A549 (cell line): ENCODE data around the gene RASGRP1. TPM values are rescaled to one million over a fixed set of nuclear protein-coding genes. Genes with fewer than 3 reads are reported as not detected.

Source experiments
- ATAC-seq, 2 experiments: fragments of 200-7000 bp in 1 of 2; fragments of >200 bp in 1 of 2; cut with Nextera tagmentation in 1 of 2; cut with Tn5 transposase in 1 of 2; 3 replicates each; pipeline versions ENCODE4 v1.8.0 to v1.9.1; 2018 to 2020; ENCODE audit warnings: mild to moderate bottlenecking in 1 of 2, moderate library complexity in 1 of 2
- CTCF ChIA-PET: fragments of 300-600 bp; sonication (Branson Sonifier 250); formaldehyde crosslinking; extraction: SDS; loops from one replicate; lab custom pipeline; 2021; ENCODE audit warnings: antibody characterized with exemption, inconsistent platforms; lab: Yijun Ruan, JAX
- POLR2A ChIA-PET: fragments of 350-600 bp; formaldehyde crosslinking; extraction: SDS; loops from one replicate; lab custom pipeline; 2021; ENCODE audit warnings: antibody characterized with exemption, inconsistent platforms; lab: Yijun Ruan, JAX
- DNase-seq, 2 experiments: peaks; one replicate each; pipeline versions ENCODE4 v3.0.0 to v3.0.0-alpha.2; 2011 to 2016; ENCODE audit warnings: low read depth in 1 of 2, low spot score in 1 of 2
- FAIRE-seq: peaks from 2 replicates; lab custom pipeline; 2011; peaks lifted over from hg19 to GRCh38; lab: Jason Lieb, UNC
- H3K27ac ChIP-seq, 2 experiments: fragments of >200 bp; sonication (Bioruptor Twin); formaldehyde crosslinking; 3 replicates each; pipeline ENCODE4 v1.5.1; 2016 to 2017
- H3K4me1 ChIP-seq: fragments of >200 bp; sonication (Bioruptor Twin); formaldehyde crosslinking; 3 replicates; pipeline ENCODE4 v1.6.1; 2016
- H3K4me2 ChIP-seq: fragments of >200 bp; sonication (Bioruptor Twin); formaldehyde crosslinking; 3 replicates; pipeline ENCODE4 v1.6.1; 2016
- H3K4me3 ChIP-seq: fragments of >200 bp; sonication (Bioruptor Twin); formaldehyde crosslinking; 3 replicates; pipeline ENCODE4 v1.5.1; 2016
- H3K9me3 ChIP-seq: fragments of >200 bp; sonication (Bioruptor Twin); formaldehyde crosslinking; 3 replicates; pipeline ENCODE4 v1.6.1; 2016
- CBX8 ChIP-seq: fragments of 200-600 bp; sonication (generic); IDR thresholded peaks from 2 replicates; pipeline ENCODE4 v1.6.1; 2016
- CEBPB ChIP-seq, 2 experiments: fragments of >200 bp in 1 of 2; sonication (Bioruptor Twin) in 1 of 2; formaldehyde crosslinking in 1 of 2; IDR thresholded peaks; 2 replicates each; pipeline ENCODE4 v1.6.1; 2012 to 2016
- CHD2 ChIP-seq: fragments of 150-350 bp; IDR thresholded peaks from 2 replicates; pipeline ENCODE4 v1.6.1; 2014; ENCODE audit warnings: low read length; ENCODE audit not compliant: partially characterized antibody
- CHD4 ChIP-seq: fragments of 200-600 bp; sonication (generic); IDR thresholded peaks from 2 replicates; pipeline ENCODE4 v1.6.1; 2016; ENCODE audit warnings: antibody characterized with exemption, mild to moderate bottlenecking, borderline replicate concordance
- EHMT2 ChIP-seq: fragments of 200-600 bp; sonication (generic); IDR thresholded peaks from 2 replicates; pipeline ENCODE4 v1.6.1; 2016; ENCODE audit warnings: antibody characterized with exemption, low read depth, mild to moderate bottlenecking, moderate library complexity
- ESRRA ChIP-seq: fragments of 150-350 bp; IDR thresholded peaks from 2 replicates; pipeline ENCODE4 v1.6.1; 2014; ENCODE audit warnings: mild to moderate bottlenecking, low read length, borderline replicate concordance
- FOSL2 ChIP-seq, 2 experiments: fragments of 450-650 bp in 1 of 2; fragments of >200 bp in 1 of 2; sonication (Bioruptor Twin) in 1 of 2; formaldehyde crosslinking; IDR thresholded peaks; 2 replicates each; pipeline versions ENCODE4 v1.5.0 to v1.6.1; 2016 to 2020; ENCODE audit warnings: mild to moderate bottlenecking in 1 of 2, moderate library complexity in 1 of 2
- FOXS1 ChIP-seq: fragments of 250-450 bp; sonication (Bioruptor Pico); IDR thresholded peaks from 2 replicates; pipeline ENCODE4 v1.5.0; 2020; ENCODE audit warnings: mild to moderate bottlenecking, moderate library complexity
- HDAC2 ChIP-seq: fragments of 200-600 bp; sonication (generic); IDR thresholded peaks from 2 replicates; pipeline ENCODE4 v1.6.1; 2016
- HOXA7 ChIP-seq: fragments of 250-450 bp; sonication (Bioruptor Pico); IDR thresholded peaks from 2 replicates; pipeline ENCODE4 v1.5.0; 2020; ENCODE audit warnings: mild to moderate bottlenecking, moderate library complexity
- HOXB13 ChIP-seq: fragments of 250-450 bp; sonication (Bioruptor Pico); IDR thresholded peaks from 2 replicates; pipeline ENCODE4 v1.5.0; 2020; ENCODE audit warnings: low read depth, mild to moderate bottlenecking, moderate library complexity
- HOXB5 ChIP-seq: fragments of 250-450 bp; sonication (Bioruptor Pico); IDR thresholded peaks from 2 replicates; pipeline ENCODE4 v1.5.0; 2020; ENCODE audit warnings: mild to moderate bottlenecking, moderate library complexity
- KDM5A ChIP-seq: fragments of 200-600 bp; sonication (generic); IDR thresholded peaks from 2 replicates; pipeline ENCODE4 v1.6.1; 2016; ENCODE audit warnings: antibody characterized with exemption, mild to moderate bottlenecking
- MAFK ChIP-seq: fragments of 450-650 bp; IDR thresholded peaks from 2 replicates; pipeline ENCODE4 v1.6.1; 2014; ENCODE audit not compliant: partially characterized antibody
- MYC ChIP-seq: IDR thresholded peaks from 2 replicates; pipeline ENCODE4 v1.6.1; 2012; ENCODE audit warnings: mild to moderate bottlenecking, inconsistent platforms, low read length, improper control_type of control experiment, borderline replicate concordance
- POLR2AphosphoS2 ChIP-seq: conservative IDR thresholded peaks from 2 replicates; pipeline ENCODE4 v1.6.1; 2012; ENCODE audit warnings: low read length, improper control_type of control experiment, inconsistent platforms
- RFX5 ChIP-seq: fragments of 450-650 bp; IDR thresholded peaks from 2 replicates; pipeline ENCODE4 v1.7.1; 2014; ENCODE audit warnings: antibody characterized with exemption, mild to moderate bottlenecking, moderate library complexity
- RNF2 ChIP-seq: fragments of 200-600 bp; sonication (generic); IDR thresholded peaks from 2 replicates; pipeline ENCODE4 v1.6.1; 2016; ENCODE audit warnings: low read depth, mild to moderate bottlenecking, antibody characterized with exemption, moderate library complexity, borderline replicate concordance
- SMC3 ChIP-seq: fragments of >200 bp; sonication (Bioruptor Twin); formaldehyde crosslinking; IDR thresholded peaks from 3 replicates; pipeline ENCODE4 v1.6.1; 2018; ENCODE audit warnings: inconsistent platforms
- ZC3H11A ChIP-seq: fragments of 450-650 bp; IDR thresholded peaks from 2 replicates; pipeline ENCODE4 v1.6.1; 2014; ENCODE audit warnings: antibody characterized with exemption, mild to moderate bottlenecking
- ZNF302 ChIP-seq: fragments of 250-450 bp; sonication (Bioruptor Pico); IDR thresholded peaks from 2 replicates; pipeline ENCODE4 v1.9.0; 2021; ENCODE audit warnings: inconsistent platforms, mild to moderate bottlenecking, moderate library complexity
- ZSCAN20 ChIP-seq: fragments of 250-450 bp; sonication (Bioruptor Pico); IDR thresholded peaks from 2 replicates; pipeline ENCODE4 v1.8.0; 2022; ENCODE audit warnings: mild to moderate bottlenecking, moderate library complexity
- WGBS: methylation state at CpG from one replicate; pipeline ENCODE4 v1.1.6; 2017; ENCODE audit errors: missing lambda C conversion rate; 5-methylcytosine and 5-hydroxymethylcytosine counted together
- polyA plus RNA-seq, 4 experiments: library from polyadenylated mRNA; depleted of rRNA in 3 of 4; stranded (reverse); fragments of >200 nt; fragmentation: RNase III in 1 of 4; extraction: RNeasy Plus Mini Kit Qiagen cat#74134 plus additional on column Dnase treatment in 1 of 4; gene quantifications; 2 replicates in 3 of 4; 3 replicates in 1 of 4; pipeline ENCODE4 v1.2.3, GENCODE V29; 2011 to 2017
- TF ChIP-seq, protein P1 (sequence below): fragments of 250-450 bp; sonication (Bioruptor Pico); IDR thresholded peaks from 2 replicates; pipeline ENCODE4 v1.5.0; 2020; ENCODE audit warnings: low read depth, mild to moderate bottlenecking, moderate library complexity
- TF ChIP-seq, protein P2 (sequence below): IDR thresholded peaks from 2 replicates; pipeline ENCODE4 v1.6.1; 2012
- TF ChIP-seq, protein P3 (sequence below): IDR thresholded peaks from 2 replicates; pipeline ENCODE4 v1.6.1; 2012
- TF ChIP-seq, protein P4 (sequence below): fragments of >200 bp; sonication (Bioruptor Twin); formaldehyde crosslinking; IDR thresholded peaks from 2 replicates; pipeline ENCODE4 v1.6.1; 2016

RASGRP1 gene
- polyA plus RNA-seq, 2 of the 4 experiments (the other 2 are of a cell fraction): 0.70 to 1.2 TPM

DNA sequence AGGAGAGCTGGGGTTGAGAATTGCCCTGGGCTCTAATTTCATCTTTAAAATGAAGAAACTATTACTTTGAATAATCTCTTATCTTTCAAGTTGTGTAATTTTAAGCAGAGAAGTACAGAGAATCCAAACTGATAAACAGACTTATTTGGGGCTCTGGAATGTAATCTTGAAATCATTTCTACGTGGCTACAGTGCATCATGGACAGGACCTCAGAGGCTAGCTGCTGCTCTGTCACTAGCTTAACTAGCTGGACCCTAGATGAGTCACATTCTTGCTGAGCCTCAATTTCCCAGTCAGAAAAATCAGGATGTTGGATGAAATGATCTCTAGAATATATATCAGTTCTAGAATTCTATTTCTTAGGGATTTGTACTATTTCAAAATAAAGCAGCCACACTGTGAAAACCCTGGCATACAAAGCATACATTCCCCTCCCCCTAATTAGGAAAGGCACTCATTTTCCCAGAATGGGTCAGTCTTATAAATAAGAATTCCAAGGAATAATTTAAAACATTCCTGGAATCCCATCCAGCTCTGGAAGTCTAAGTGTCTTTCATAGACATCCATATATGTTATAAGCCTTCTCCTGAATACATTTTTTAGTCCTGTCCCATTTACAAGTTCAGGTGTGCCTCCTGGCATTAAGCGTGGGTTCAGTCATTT lies 47.2 kb downstream of the RASGRP1 start:
- CTCF ChIA-PET: interaction anchor here (1.4 to 2.2 kb wide), 3 partner anchors 35 to 182 kb away, joined by 4 to 6 read pairs (median 5); partner anchors contain the start of gene RASGRP1
- no peak for FAIRE-seq
- 30% methylated on average over 2 of the region's 2 CpGs for WGBS

DNA sequence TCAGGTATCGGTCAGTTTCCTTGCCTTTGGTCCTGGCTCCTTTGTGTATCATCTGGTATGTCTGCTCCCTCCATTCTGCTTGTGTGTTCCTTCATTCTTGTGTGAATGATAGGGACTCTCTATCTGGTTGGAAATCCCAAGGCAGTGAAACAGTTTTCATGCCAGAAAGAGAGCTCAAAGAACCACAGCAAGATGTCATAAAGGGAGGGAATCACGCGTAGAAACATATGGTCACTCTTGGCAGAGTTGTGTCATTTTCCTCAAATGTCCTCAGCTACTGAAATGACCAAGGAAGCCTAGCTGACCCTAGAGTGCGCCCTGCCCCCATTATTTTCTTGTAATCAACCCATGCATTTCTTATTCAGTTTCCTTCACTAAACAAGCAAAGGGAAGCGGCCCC lies 48.0 kb downstream of the RASGRP1 start:
- POLR2A ChIA-PET: no interaction called here
- H3K9me3 ChIP-seq: no peaks in the 10 kb centered on the region
- CTCF ChIA-PET: interaction anchor here (1.4 to 2.2 kb wide), 3 partner anchors 34 to 183 kb away, joined by 4 to 6 read pairs (median 5); partner anchors contain the start of gene RASGRP1
- FAIRE-seq (no peak), DNase-seq (no peak), ATAC-seq (no peak)
- TF ChIP-seq ZSCAN20 (CRISPR knock-in tag) (no peak), EHMT2 (no peak), ESRRA (no peak), MAFK (no peak), FOXS1 (CRISPR knock-in tag) (no peak), HDAC2 (no peak), HOXA7 (CRISPR knock-in tag) (no peak), CHD4 (no peak), MYC (no peak), SMC3 (no peak), FOSL2 (IDR thresholded peaks at IDR 0.05) (no peak), FOSL2 (CRISPR knock-in tag; IDR thresholded peaks at IDR 0.05) (no peak), CEBPB (IDR thresholded peaks at IDR 0.05) (no peak), HOXB5 (CRISPR knock-in tag) (no peak), HOXB13 (no peak), ZNF302 (CRISPR knock-in tag) (no peak), ZC3H11A (no peak)
- TF ChIP-seq, protein P1, sequence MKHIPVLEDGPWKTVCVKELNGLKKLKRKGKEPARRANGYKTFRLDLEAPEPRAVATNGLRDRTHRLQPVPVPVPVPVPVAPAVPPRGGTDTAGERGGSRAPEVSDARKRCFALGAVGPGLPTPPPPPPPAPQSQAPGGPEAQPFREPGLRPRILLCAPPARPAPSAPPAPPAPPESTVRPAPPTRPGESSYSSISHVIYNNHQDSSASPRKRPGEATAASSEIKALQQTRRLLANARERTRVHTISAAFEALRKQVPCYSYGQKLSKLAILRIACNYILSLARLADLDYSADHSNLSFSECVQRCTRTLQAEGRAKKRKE (CRISPR knock-in tag): no peak
- TF ChIP-seq, protein P2, sequence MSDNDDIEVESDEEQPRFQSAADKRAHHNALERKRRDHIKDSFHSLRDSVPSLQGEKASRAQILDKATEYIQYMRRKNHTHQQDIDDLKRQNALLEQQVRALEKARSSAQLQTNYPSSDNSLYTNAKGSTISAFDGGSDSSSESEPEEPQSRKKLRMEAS: no peak
- TF ChIP-seq, protein P3, sequence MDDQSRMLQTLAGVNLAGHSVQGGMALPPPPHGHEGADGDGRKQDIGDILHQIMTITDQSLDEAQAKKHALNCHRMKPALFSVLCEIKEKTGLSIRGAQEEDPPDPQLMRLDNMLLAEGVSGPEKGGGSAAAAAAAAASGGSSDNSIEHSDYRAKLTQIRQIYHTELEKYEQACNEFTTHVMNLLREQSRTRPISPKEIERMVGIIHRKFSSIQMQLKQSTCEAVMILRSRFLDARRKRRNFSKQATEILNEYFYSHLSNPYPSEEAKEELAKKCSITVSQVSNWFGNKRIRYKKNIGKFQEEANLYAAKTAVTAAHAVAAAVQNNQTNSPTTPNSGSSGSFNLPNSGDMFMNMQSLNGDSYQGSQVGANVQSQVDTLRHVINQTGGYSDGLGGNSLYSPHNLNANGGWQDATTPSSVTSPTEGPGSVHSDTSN: no peak
- H3K27ac ChIP-seq: no peak overlapping the region
- no peaks in the 10 kb centered on the region for H3K4me1 ChIP-seq
- 61% methylated on average over 5 of the region's 5 CpGs for WGBS
- H3K4me2 ChIP-seq: no peak overlapping the region
- no peak overlapping the region for H3K4me3 ChIP-seq

More for the DNA sequence above, 47.2 kb downstream of the RASGRP1 start:
- DNase-seq: no peak
- POLR2A ChIA-PET: no interaction called here
- Histone ChIP-seq H3K4me3 (no peak overlapping the region), H3K4me2 (no peak overlapping the region)
- ATAC-seq: no peak
- TF ChIP-seq HOXB5 (CRISPR knock-in tag) (no peak), ZC3H11A (no peak), RFX5 (no peak), POLR2AphosphoS2 (no peak), HOXB13 (no peak), CBX8 (no peak), EHMT2 (no peak), CHD2 (no peak), KDM5A (no peak), RNF2 (no peak)
- TF ChIP-seq, protein P4, sequence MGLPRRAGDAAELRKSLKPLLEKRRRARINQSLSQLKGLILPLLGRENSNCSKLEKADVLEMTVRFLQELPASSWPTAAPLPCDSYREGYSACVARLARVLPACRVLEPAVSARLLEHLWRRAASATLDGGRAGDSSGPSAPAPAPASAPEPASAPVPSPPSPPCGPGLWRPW: no peak
- TF ChIP-seq, all 56 proteins: peak for 0
- Histone ChIP-seq H3K4me1 (no peaks in the 10 kb centered on the region), H3K9me3 (no peaks in the 10 kb centered on the region), H3K27ac (no peak overlapping the region)
